SH-SY5Y (cell line): ENCODE data around the gene POLD1.

ENCODE experiments used
- GATA2 ChIP-seq: IDR thresholded peaks from 2 replicates; pipeline ENCODE4 v1.6.1; 2011; ENCODE audit warnings: mild to moderate bottlenecking, low read depth, low read length
- GATA3 ChIP-seq: IDR thresholded peaks from 2 replicates; pipeline ENCODE4 v1.6.1; 2011; ENCODE audit warnings: low read depth, mild to moderate bottlenecking, low read length, moderate library complexity

- no peak for TF ChIP-seq GATA2
- no peak for TF ChIP-seq GATA3
These were observed 25.4 kb upstream of the POLD1 start for GRCh38 chr19:50358483-50359327.
